AG09319 (cell line): ENCODE measurements around the gene CXCL1.

Source experiments
- DNase-seq: peaks from one replicate; pipeline ENCODE4 v3.0.0-alpha.2; 2010; ENCODE audit warnings: low read depth; ENCODE audit errors: extremely low read depth
- CTCF ChIP-seq: IDR thresholded peaks from 2 replicates; pipeline ENCODE4 v1.5.1; 2011; ENCODE audit warnings: low read depth, mild to moderate bottlenecking, inconsistent platforms, low read length, moderate library complexity

The CXCL1 gene

GRCh38 chr4:73917081-73917501 lies 47.9 kb downstream of the CXCL1 start:
- peak; percentile 88 for DNase-seq
- TF ChIP-seq CTCF: no peak

- DNase-seq: no peak
- TF ChIP-seq CTCF: no peak
These were observed 48.9 kb downstream of the CXCL1 start for GRCh38 chr4:73918058-73918457.

- no peak for TF ChIP-seq CTCF
- no peak for DNase-seq
These were observed 50.5 kb downstream of the CXCL1 start for GRCh38 chr4:73919691-73920090.
